GM23338 (cell line): ENCODE data around the gene SLIT1. TPM values are rescaled to one million over a fixed set of nuclear protein-coding genes. Genes with fewer than 3 reads are reported as not detected.

Experiments
- ATAC-seq: fragments of 200-7000 bp; cut with Tn5 transposase; 3 replicates; pipeline ENCODE4 v1.9.1; 2020
- DNase-seq: peaks from one replicate; pipeline ENCODE4 v3.0.0-alpha.2; 2015; ENCODE audit warnings: low spot score
- H2AFZ ChIP-seq: fragments of 200-600 bp; sonication (generic); 2 replicates; pipeline ENCODE4 v1.8.0; 2016; ENCODE audit warnings: antibody characterized with exemption, mild to moderate bottlenecking, moderate library complexity
- H3F3A ChIP-seq: fragments of 200-600 bp; sonication (generic); replicated peaks from 2 replicates; pipeline ENCODE4 v1.8.0; 2017; ENCODE audit warnings: antibody characterized with exemption, mixed run types, low read depth
- H3K27ac ChIP-seq: fragments of 200-600 bp; sonication (generic); 2 replicates; pipeline ENCODE4 v1.6.1; 2016; ENCODE audit warnings: low read depth
- H3K27me3 ChIP-seq: fragments of 200-600 bp; sonication (generic); 2 replicates; pipeline ENCODE4 v1.8.0; 2016; ENCODE audit warnings: mild to moderate bottlenecking, mixed run types, moderate library complexity; ENCODE audit not compliant: insufficient read depth
- H3K36me3 ChIP-seq: fragments of 200-600 bp; sonication (generic); 2 replicates; pipeline ENCODE4 v1.8.0; 2016; ENCODE audit warnings: mild to moderate bottlenecking; ENCODE audit not compliant: insufficient read depth
- H3K4me1 ChIP-seq: fragments of 200-600 bp; sonication (generic); 2 replicates; pipeline ENCODE4 v1.8.0; 2016; ENCODE audit warnings: mild to moderate bottlenecking, moderate library complexity; ENCODE audit not compliant: insufficient read depth
- H3K4me2 ChIP-seq: fragments of 200-600 bp; sonication (generic); 2 replicates; pipeline ENCODE4 v1.7.1; 2017; ENCODE audit warnings: mixed run types
- H3K4me3 ChIP-seq: fragments of 200-600 bp; sonication (generic); 2 replicates; pipeline ENCODE4 v1.6.1; 2016; ENCODE audit warnings: mixed run types
- H3K79me2 ChIP-seq: fragments of 200-600 bp; sonication (generic); replicated peaks from 2 replicates; pipeline ENCODE4 v1.8.0; 2017; ENCODE audit warnings: mild to moderate bottlenecking; ENCODE audit not compliant: insufficient read depth
- H3K9me2 ChIP-seq: fragments of 200-600 bp; sonication (generic); 2 replicates; pipeline ENCODE4 v1.8.0; 2017; ENCODE audit not compliant: insufficient read depth
- H4K20me1 ChIP-seq: fragments of 200-600 bp; sonication (generic); replicated peaks from 2 replicates; pipeline ENCODE4 v1.8.0; 2017; ENCODE audit warnings: mild to moderate bottlenecking; ENCODE audit not compliant: insufficient read depth
- H3K27ac Mint-ChIP-seq: 2 replicates; pipeline ENCODE4 v1.8.0; 2020; ENCODE audit warnings: inconsistent platforms, mild to moderate bottlenecking, moderate library complexity, mixed read lengths
- H3K27me3 Mint-ChIP-seq: 3 replicates; pipeline ENCODE4 v1.8.0; 2022; ENCODE audit warnings: low read depth, mild to moderate bottlenecking, moderate library complexity, mixed read lengths, inconsistent platforms; ENCODE audit not compliant: insufficient read depth, poor library complexity
- H3K36me3 Mint-ChIP-seq: 3 replicates; pipeline ENCODE4 v1.8.0; 2021; ENCODE audit warnings: low read depth, mild to moderate bottlenecking, inconsistent platforms, moderate library complexity, mixed read lengths
- H3K4me1 Mint-ChIP-seq: 3 replicates; pipeline ENCODE4 v1.8.0; 2020; ENCODE audit warnings: mild to moderate bottlenecking, inconsistent platforms, mixed read lengths
- H3K4me3 Mint-ChIP-seq: 3 replicates; pipeline ENCODE4 v1.8.0; 2021; ENCODE audit warnings: moderate library complexity, mild to moderate bottlenecking, inconsistent platforms, mixed read lengths
- H3K9me3 Mint-ChIP-seq: 3 replicates; pipeline ENCODE4 v1.8.0; 2020; ENCODE audit warnings: moderate library complexity, mild to moderate bottlenecking, inconsistent platforms, mixed read lengths
- CREB1 ChIP-seq: fragments of 250-450 bp; sonication (Bioruptor Pico); IDR thresholded peaks from 2 replicates; pipeline ENCODE4 v1.5.0; 2020; ENCODE audit warnings: low read depth, mild to moderate bottlenecking, moderate library complexity
- EZH2 ChIP-seq: fragments of 200-600 bp; sonication (generic); IDR thresholded peaks from one replicate; pipeline ENCODE4 v1.8.0; 2017; ENCODE audit warnings: antibody characterized with exemption, mild to moderate bottlenecking, low read depth; ENCODE audit not compliant: unreplicated experiment
- EZH2phosphoT487 ChIP-seq: fragments of 200-600 bp; sonication (generic); IDR thresholded peaks from one replicate; pipeline ENCODE4 v1.8.1; 2018; ENCODE audit warnings: antibody characterized with exemption; ENCODE audit not compliant: unreplicated experiment
- JUNB ChIP-seq: IDR thresholded peaks from one replicate; pipeline ENCODE4 v1.6.1; 2016; ENCODE audit warnings: antibody characterized with exemption; ENCODE audit not compliant: unreplicated experiment
- POLR2AphosphoS5 ChIP-seq: IDR thresholded peaks from 2 replicates; pipeline ENCODE4 v1.6.1; 2016; ENCODE audit warnings: antibody characterized with exemption, low read depth
- ZNF114 ChIP-seq: fragments of 250-450 bp; sonication (Bioruptor Pico); IDR thresholded peaks from 2 replicates; pipeline ENCODE4 v1.5.0; 2020; ENCODE audit warnings: mild to moderate bottlenecking, moderate library complexity
- ZNF462 ChIP-seq: fragments of 250-450 bp; sonication (Bioruptor Pico); IDR thresholded peaks from 2 replicates; pipeline ENCODE4 v1.5.0; 2020; ENCODE audit warnings: mild to moderate bottlenecking, moderate library complexity
- polyA plus RNA-seq: library from polyadenylated mRNA; unstranded; fragments of >200 nt; fragmentation: Nextera tagmentation; extraction: Ambion mirVana; gene quantifications from 2 replicates; pipeline ENCODE4 v1.2.1, GENCODE V29; 2016
- total RNA-seq: library from RNA; depleted of rRNA; stranded (reverse); fragments of >200 nt; shearing (Covaris generic); gene quantifications from 2 replicates; pipeline ENCODE4 v1.2.3, GENCODE V29; 2014
- TF ChIP-seq, protein P1 (sequence below), 2 experiments: fragments of 200-600 bp in 1 of 2; sonication (generic) in 1 of 2; conservative IDR thresholded peaks; 2 replicates each; pipeline versions ENCODE4 v1.5.1 to v1.6.1; 2016 to 2017; ENCODE audit warnings: antibody characterized with exemption in 2 of 2, low read depth in 2 of 2, mild to moderate bottlenecking in 2 of 2, moderate library complexity in 1 of 2

Gene SLIT1
- total and polyA plus RNA-seq, 2 experiments from 2014 or later, result 0.76 to 1.7 TPM

GRCh38 chr10:97030894-97031293 lies 154.9 kb downstream of the SLIT1 start (continued):
- TF ChIP-seq ZNF462 (CRISPR knock-in tag) (no peak), CREB1 (CRISPR knock-in tag) (no peak), EZH2phosphoT487 (no peak)
- TF ChIP-seq, protein P1, sequence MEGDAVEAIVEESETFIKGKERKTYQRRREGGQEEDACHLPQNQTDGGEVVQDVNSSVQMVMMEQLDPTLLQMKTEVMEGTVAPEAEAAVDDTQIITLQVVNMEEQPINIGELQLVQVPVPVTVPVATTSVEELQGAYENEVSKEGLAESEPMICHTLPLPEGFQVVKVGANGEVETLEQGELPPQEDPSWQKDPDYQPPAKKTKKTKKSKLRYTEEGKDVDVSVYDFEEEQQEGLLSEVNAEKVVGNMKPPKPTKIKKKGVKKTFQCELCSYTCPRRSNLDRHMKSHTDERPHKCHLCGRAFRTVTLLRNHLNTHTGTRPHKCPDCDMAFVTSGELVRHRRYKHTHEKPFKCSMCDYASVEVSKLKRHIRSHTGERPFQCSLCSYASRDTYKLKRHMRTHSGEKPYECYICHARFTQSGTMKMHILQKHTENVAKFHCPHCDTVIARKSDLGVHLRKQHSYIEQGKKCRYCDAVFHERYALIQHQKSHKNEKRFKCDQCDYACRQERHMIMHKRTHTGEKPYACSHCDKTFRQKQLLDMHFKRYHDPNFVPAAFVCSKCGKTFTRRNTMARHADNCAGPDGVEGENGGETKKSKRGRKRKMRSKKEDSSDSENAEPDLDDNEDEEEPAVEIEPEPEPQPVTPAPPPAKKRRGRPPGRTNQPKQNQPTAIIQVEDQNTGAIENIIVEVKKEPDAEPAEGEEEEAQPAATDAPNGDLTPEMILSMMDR (conservative IDR thresholded peaks at IDR 0.05; ENCODE audit: low read depth in 2 of 2), result no peak

DNA sequence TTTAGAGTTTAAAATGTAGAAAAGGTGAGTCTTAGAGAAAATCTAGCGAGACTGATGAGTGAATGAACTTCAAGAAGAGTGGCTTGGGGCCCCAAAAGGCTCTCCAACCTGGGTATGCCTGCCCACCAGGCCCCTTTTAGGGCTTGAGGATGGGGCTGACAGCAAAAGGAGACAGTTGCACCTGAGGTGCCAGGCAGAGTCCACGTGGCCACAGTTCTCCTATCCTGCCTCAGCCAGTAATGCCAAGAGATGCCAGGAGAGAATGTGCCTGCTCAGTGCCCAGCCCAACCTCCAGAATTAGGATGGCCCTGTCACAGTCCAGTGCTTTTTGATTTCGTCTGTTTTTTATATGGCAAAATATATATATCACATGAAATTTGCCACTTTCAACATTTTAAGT lies 156.5 kb downstream of the SLIT1 start:
- H3K27me3 Mint-ChIP-seq, result peaks cover 9% of the 10 kb centered on the region
- Histone ChIP-seq H3K4me1 (peaks cover 11% of the 10 kb centered on the region), H3K9me2 (no peaks in the 10 kb centered on the region), H3K4me3 (no peak overlapping the region), H3F3A (no peaks in the 10 kb centered on the region), H3K27me3 (no peaks in the 10 kb centered on the region), H3K27ac (no peak overlapping the region), H3K36me3 (no peaks in the 10 kb centered on the region), H3K79me2 (no peaks in the 10 kb centered on the region), H4K20me1 (no peaks in the 10 kb centered on the region), H2AFZ (no peak overlapping the region), H3K4me2 (no peak overlapping the region)
- DNase-seq (no peak), ATAC-seq (no peak)
- no peak overlapping the region for H3K4me3 Mint-ChIP-seq
- H3K9me3 Mint-ChIP-seq, result no peaks in the 10 kb centered on the region
- peaks cover 30% of the 10 kb centered on the region for H3K4me1 Mint-ChIP-seq
- H3K36me3 Mint-ChIP-seq, result no peaks in the 10 kb centered on the region
- no peak overlapping the region for H3K27ac Mint-ChIP-seq
- TF ChIP-seq JUNB, result no peak
- no peak for TF ChIP-seq EZH2phosphoT487
- no peak for TF ChIP-seq ZNF114 (CRISPR knock-in tag)
- no peak for TF ChIP-seq CREB1 (CRISPR knock-in tag)
- TF ChIP-seq ZNF462 (CRISPR knock-in tag), result no peak
- TF ChIP-seq POLR2AphosphoS5, result no peak
- TF ChIP-seq EZH2, result no peak
